ENCODE results near the gene TGFBR2. TPM values are rescaled to one million over a fixed set of nuclear protein-coding genes. Genes with fewer than 3 reads are reported as not detected.

Gene TGFBR2
- total RNA-seq, 2 donors from 2014 or later: 37.3 to 38.6 TPM

DNA sequence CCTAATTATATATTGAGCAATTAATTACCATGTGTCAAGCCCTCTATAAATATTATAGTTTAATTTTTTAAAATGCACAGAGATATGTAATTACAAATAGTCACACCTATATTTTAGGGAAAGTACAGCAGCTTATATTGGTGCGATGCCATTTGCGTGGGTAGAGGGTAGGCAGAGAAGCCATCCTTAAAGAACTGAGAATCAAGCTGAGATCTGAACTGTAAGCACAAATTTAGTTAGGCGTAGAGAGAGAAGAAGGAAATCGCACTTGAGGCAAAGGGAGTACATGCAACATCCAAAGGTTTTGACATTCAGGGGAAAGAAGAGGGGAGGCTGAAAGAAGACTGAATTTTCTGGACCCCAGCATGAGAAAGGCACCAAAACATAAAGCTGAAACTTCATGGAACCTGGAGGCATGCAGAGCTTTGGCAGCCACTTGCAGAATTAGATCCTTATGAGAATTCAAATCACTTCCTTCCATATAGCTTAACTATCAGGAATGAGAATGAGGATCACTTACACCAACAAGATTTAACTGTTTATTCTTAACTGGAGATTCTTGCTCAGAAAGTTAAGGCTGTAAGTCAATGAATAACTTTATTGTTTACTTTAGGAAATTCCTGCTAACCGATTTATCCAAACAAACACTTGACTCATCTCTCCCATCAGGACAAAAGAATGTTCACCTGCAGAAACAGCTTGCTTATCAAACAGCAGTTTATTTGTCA is 114.3 kb downstream of the TGFBR2 start:
- no peak overlapping the region for H3K4me3 Mint-ChIP-seq
- ATAC-seq (no peak), DNase-seq (ENCODE audit: low spot score) (no peak)
- peaks cover 6 to 9% of the 10 kb centered on the region in 2 donors for H3K27me3 Mint-ChIP-seq
- H3K27ac Mint-ChIP-seq: no peak overlapping the region
- H3K36me3 Mint-ChIP-seq: peaks cover 4% of the 10 kb centered on the region
- peaks cover 5% of the 10 kb centered on the region for H3K9me3 Mint-ChIP-seq
- H3K4me1 Mint-ChIP-seq (ENCODE audit: low read depth in 2 of 2): no peaks in the 10 kb centered on the region

DNA sequence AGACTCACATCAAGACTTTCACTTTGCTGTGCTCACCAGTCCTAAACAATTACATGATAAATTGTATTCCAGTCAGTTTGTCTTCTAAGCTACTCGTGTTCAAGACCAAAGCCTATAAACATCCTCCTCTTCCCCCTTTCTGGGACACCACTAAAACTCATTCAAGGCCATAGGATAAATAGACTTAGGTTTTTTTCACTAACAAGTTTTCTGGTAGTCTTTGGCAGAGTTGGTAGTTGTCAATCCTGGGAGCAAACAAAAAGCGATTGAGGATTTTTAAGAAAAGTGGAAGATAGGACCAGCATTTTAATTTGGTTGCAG is 114.9 kb downstream of the TGFBR2 start:
- Mint-ChIP-seq H3K4me1 (ENCODE audit: low read depth in 2 of 2) (no peaks in the 10 kb centered on the region), H3K36me3 (peaks cover 4% of the 10 kb centered on the region), H3K4me3 (no peak overlapping the region), H3K27ac (no peak overlapping the region), H3K9me3 (peaks cover 5% of the 10 kb centered on the region), H3K27me3 (peaks cover 6 to 9% of the 10 kb centered on the region in 2 donors)
- DNase-seq (ENCODE audit: low spot score) (no peak), ATAC-seq (no peak)

DNA sequence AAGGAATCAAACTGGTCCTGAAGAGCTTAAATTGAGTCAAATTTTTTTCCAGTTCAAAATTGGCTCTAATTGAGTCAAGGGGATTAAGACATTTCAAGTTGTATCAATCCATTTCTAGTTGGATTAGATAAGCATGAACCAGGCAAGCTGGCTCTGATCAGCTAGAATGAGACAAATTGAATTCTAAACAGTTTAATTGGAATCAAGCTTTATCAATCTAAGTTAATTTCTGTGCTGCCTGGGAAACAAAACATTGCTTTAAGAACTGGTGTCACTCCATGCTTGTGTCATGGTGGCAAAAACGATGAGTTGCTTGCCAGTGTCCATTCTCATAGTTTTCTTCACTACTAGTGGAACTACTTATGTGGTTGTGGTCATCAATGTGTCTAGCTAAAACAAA is 116.8 kb downstream of the TGFBR2 start:
- Mint-ChIP-seq H3K4me1 (ENCODE audit: low read depth in 2 of 2) (no peaks in the 10 kb centered on the region), H3K36me3 (peaks cover 4% of the 10 kb centered on the region), H3K27ac (no peak overlapping the region), H3K9me3 (peaks cover 5% of the 10 kb centered on the region), H3K4me3 (no peak overlapping the region), H3K27me3 (peaks cover 4 to 9% of the 10 kb centered on the region in 2 donors)
- ATAC-seq: no peak
- DNase-seq (ENCODE audit: low spot score): no peak

DNA sequence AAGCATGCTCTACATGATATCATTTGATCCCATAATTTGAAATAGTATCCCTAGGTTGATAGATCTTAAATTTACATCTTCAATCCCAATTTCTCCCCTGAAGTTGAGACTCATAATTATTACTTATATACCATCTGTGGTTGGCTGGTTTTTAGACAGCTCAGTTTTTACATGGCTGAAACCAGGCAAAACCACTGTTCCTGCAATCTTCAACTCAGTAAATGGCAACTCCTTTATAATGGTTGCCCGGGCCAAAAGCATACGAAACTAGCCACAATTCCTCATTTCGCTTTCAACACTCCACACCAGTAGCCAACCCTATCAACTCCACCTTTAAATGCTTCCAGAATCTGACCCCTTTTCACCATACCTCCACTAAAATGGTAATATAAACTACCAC is 118.5 kb downstream of the TGFBR2 start:
- no peak for DNase-seq (ENCODE audit: low spot score)
- Mint-ChIP-seq H3K9me3 (peaks cover 5% of the 10 kb centered on the region), H3K4me1 (ENCODE audit: low read depth in 2 of 2) (peaks cover 0 to 6% of the 10 kb centered on the region in 2 donors), H3K27me3 (peaks cover 4 to 9% of the 10 kb centered on the region in 2 donors), H3K36me3 (peaks cover 4% of the 10 kb centered on the region), H3K4me3 (no peak overlapping the region), H3K27ac (no peak overlapping the region)
- no peak for ATAC-seq

DNA sequence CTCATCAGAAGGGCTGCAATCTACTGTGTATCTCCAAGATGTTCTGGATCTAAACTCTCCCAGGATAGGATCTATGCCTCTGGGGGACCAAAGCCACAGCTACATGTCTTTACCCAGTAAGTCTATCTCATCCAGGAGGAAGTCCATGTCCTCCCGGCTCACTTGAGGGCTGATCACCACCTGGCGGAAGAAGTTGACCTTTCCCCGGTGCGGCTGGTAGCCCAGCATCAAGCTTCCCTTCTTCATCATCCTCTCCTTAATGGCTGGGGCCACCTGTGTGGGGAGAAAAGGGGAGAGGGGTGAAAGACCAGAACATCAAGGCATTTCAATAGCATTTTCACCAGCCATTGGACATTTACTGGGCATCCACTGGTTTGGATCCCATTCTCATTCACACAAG is 121.7 kb downstream of the TGFBR2 start:
- H3K4me3 Mint-ChIP-seq: no peak overlapping the region
- no peak overlapping the region for H3K27ac Mint-ChIP-seq
- no peak for ATAC-seq

DNA sequence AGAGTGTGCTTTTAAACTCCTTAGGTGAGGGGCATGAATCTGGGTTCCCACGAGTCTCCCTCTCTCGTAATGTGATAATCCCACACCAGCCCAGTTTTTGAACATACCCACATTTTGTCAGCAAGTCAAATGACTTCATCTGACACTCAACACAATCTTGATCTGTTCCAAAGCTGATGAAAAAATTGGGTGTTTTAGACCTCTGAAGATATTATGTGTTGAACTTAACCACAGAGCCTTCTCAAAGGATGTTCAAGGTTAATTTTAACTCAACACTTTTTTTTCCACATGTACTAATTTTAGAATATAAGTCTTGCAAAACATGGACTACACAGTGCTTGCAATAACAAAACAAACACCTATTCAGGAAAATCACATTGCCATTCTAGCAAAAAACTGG is 123.1 kb downstream of the TGFBR2 start:
- ATAC-seq (no peak), DNase-seq (ENCODE audit: low spot score) (no peak)
- H3K9me3 Mint-ChIP-seq: peaks cover 5% of the 10 kb centered on the region
- H3K36me3 Mint-ChIP-seq: no peaks in the 10 kb centered on the region
- H3K27me3 Mint-ChIP-seq: peaks cover 0 to 7% of the 10 kb centered on the region in 2 donors
- H3K4me1 Mint-ChIP-seq (ENCODE audit: low read depth in 2 of 2): peaks cover 5 to 15% of the 10 kb centered on the region in 2 donors
- H3K4me3 Mint-ChIP-seq: no peak overlapping the region
- no peak overlapping the region for H3K27ac Mint-ChIP-seq

More for the DNA sequence above, 121.7 kb downstream of the TGFBR2 start:
- Mint-ChIP-seq H3K9me3 (peaks cover 5% of the 10 kb centered on the region), H3K36me3 (no peaks in the 10 kb centered on the region), H3K4me1 (ENCODE audit: low read depth in 2 of 2) (peaks cover 0 to 7% of the 10 kb centered on the region in 2 donors), H3K27me3 (peaks cover 0 to 2% of the 10 kb centered on the region in 2 donors)
- no peak for DNase-seq (ENCODE audit: low spot score)

DNA sequence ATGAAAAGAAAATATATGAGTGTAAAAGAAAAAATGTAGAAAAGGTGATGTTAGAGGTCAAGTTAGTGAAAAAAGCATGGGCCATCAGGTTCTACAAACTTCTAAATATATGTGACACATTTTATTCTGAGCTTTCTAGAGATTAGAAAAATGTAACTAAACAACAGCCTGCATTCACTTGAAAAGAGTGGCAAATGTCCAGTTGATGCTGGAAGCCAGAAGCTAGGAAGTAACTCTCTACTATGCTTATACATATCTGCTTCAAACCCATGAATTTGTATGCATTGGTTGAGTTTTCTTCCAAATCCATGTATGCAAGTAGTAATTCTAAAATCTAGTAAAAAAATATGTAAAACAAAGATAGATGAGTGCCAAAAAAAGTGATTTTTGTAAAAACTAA is 123.5 kb downstream of the TGFBR2 start:
- Mint-ChIP-seq H3K4me3 (no peak overlapping the region), H3K36me3 (no peaks in the 10 kb centered on the region), H3K4me1 (ENCODE audit: low read depth in 2 of 2) (peaks cover 5 to 15% of the 10 kb centered on the region in 2 donors), H3K9me3 (peaks cover 5% of the 10 kb centered on the region), H3K27ac (no peak overlapping the region), H3K27me3 (peaks cover 0 to 7% of the 10 kb centered on the region in 2 donors)
- DNase-seq (ENCODE audit: low spot score): no peak
- ATAC-seq: no peak

DNA sequence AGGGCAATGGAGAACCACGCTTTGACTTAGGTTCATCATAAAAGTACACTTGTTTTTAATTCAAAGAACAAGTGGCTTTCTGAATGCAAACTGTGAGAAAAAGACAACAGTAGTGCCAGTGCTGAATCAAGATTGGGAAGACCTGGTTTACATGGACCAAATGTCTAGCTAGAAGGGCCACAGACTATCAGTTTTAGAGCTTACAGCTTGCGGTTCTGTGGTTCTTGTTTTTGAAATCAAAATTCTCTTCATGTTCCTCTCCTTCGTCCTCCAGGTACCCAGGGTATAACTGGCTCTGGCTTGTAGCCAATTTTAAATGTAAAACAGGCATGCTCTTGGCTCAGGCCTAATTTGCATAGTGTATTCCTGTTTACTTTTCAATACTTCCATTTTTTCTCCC is 124.6 kb downstream of the TGFBR2 start:
- no peaks in the 10 kb centered on the region for H3K9me3 Mint-ChIP-seq
- DNase-seq (ENCODE audit: low spot score): no peak
- no peak overlapping the region for H3K27ac Mint-ChIP-seq
- peaks cover 5 to 15% of the 10 kb centered on the region in 2 donors for H3K4me1 Mint-ChIP-seq (ENCODE audit: low read depth in 2 of 2)
- no peaks in the 10 kb centered on the region for H3K36me3 Mint-ChIP-seq
- ATAC-seq: no peak
- H3K4me3 Mint-ChIP-seq: no peak overlapping the region
- H3K27me3 Mint-ChIP-seq: peaks cover 0 to 7% of the 10 kb centered on the region in 2 donors

DNA sequence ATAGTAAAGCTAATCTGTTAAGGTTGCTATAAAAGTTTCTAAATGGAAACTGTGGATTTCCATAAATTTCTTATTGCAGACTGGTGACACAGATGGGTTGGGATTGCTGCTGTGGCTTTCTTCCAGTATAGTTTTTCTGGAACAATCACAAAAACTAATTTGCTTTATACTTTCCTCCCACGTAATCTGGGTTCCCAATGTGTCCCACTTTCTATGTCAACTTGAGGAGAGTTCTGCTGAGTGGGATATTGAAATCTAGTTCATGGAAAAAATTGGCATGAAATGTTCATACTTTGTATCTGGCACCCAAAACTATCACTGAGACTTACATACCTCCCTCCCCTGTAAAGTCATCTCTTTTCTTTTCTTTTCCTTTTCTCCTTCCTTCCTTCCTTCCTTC is 126.8 kb downstream of the TGFBR2 start:
- DNase-seq (ENCODE audit: low spot score) (no peak), ATAC-seq (no peak)
- H3K9me3 Mint-ChIP-seq: no peaks in the 10 kb centered on the region
- H3K4me1 Mint-ChIP-seq (ENCODE audit: low read depth in 2 of 2): peaks cover 5 to 15% of the 10 kb centered on the region in 2 donors
- no peaks in the 10 kb centered on the region for H3K36me3 Mint-ChIP-seq
- peaks cover 0 to 7% of the 10 kb centered on the region in 2 donors for H3K27me3 Mint-ChIP-seq
- no peak overlapping the region for H3K4me3 Mint-ChIP-seq
- no peak overlapping the region for H3K27ac Mint-ChIP-seq

DNA sequence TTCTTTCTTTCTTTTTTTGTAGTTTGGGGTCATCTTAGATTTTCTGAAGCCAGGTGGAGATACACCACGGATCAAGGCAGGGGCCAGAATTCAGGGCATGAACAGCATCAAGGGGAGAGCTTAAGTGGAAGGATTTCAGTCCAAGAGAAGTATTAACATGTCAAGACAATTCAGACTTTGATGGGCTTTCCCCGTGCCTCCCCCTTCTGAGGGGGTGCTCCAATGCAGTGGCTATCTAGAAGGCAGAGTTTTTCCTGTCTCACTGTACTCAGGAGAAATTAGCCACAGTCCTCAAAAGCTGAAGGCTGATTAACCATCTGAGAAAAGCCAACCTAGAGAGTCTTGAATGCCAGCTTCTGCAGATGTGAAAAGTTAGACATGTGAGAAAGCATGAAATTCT is 127.3 kb downstream of the TGFBR2 start:
- Mint-ChIP-seq H3K27me3 (peaks cover 0 to 7% of the 10 kb centered on the region in 2 donors), H3K27ac (no peak overlapping the region), H3K4me1 (ENCODE audit: low read depth in 2 of 2) (peaks cover 5 to 18% of the 10 kb centered on the region in 2 donors), H3K9me3 (no peaks in the 10 kb centered on the region), H3K4me3 (no peak overlapping the region), H3K36me3 (no peaks in the 10 kb centered on the region)
- no peak for DNase-seq (ENCODE audit: low spot score)
- ATAC-seq: no peak

DNA sequence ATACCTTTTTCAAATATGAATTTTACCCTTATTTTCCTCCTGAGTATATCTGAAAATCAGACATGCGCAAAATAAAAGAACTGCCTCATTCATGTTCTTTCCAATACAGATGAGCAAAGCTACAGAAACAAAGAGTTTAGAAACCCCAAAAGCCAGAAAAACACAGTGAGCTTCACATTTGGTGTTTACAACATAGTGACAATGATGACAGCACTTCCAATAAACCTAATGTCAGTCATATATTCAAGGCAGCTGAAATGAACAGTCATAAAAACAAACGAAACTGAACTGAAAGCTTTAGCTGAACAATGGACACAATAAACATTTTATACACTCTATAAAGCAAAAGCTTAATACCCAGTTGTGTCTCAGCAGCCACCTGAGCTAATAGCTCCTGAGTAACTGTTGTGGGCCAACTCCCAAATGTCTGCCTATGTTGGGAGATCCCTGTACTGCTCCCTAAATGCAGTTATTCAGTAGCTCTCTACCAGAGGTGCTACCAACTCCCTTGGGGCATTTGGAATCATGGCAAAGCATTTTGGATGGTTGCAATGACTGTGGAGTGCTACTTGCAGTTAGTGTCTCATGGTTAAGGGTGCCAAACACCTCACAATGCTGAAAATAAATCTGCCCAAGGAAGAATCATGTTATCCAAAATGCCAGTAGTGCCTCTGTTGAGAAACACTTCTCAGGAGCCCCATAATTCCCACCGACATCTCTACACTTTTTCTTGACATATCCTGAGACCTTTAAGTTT is 131.5 kb downstream of the TGFBR2 start:
- H3K9me3 Mint-ChIP-seq: no peaks in the 10 kb centered on the region
- no peak overlapping the region for H3K27ac Mint-ChIP-seq
- H3K4me1 Mint-ChIP-seq (ENCODE audit: low read depth in 2 of 2): peaks cover 5 to 17% of the 10 kb centered on the region in 2 donors
- no peak overlapping the region for H3K4me3 Mint-ChIP-seq
- ATAC-seq (no peak), DNase-seq (ENCODE audit: low spot score) (no peak)
- peaks cover 0 to 7% of the 10 kb centered on the region in 2 donors for H3K27me3 Mint-ChIP-seq
- no peaks in the 10 kb centered on the region for H3K36me3 Mint-ChIP-seq

DNA sequence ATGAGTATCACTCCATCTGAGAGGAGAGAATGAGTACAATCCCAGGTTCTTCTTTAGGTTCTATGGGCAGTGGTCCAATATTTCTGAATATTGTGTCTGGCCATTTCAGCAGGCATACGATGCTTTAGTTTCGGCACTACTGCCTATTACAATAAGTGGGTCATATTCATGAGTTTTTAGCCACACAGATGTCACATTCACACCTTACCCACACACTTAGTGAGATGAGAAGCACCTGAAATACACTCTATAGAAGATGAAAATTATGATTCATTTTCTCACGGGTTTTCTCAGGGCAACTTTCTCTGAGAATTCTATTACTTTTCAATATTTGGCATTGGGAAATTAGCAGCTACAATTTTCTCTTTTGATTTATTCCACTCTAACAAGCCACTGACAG is 132.2 kb downstream of the TGFBR2 start:
- Mint-ChIP-seq H3K27me3 (peaks cover 0 to 3% of the 10 kb centered on the region in 2 donors), H3K36me3 (no peaks in the 10 kb centered on the region), H3K9me3 (no peaks in the 10 kb centered on the region), H3K4me1 (ENCODE audit: low read depth in 2 of 2) (peaks cover 2 to 21% of the 10 kb centered on the region in 2 donors), H3K4me3 (no peak overlapping the region), H3K27ac (no peak overlapping the region)
- DNase-seq (ENCODE audit: low spot score): no peak
- no peak for ATAC-seq

DNA sequence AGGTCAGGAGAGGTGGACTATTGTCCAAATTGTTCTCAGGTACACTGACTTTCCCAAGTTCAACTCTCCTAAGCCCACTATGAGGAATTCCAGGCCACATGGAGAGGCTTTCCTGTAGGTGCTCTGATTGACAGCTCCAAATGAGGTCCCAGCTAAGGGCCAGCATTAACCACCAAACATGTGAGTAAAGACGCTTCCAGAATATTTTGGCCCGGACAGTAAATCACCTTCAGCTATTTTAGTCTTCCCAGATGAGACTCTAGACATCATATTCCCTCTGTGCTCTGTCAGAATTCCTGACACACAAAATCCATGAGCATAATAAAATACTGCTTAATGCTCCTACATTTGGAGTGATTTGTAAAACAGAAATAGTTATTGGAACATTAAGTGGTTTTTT is 135.5 kb downstream of the TGFBR2 start:
- no peak for DNase-seq (ENCODE audit: low spot score)
- H3K4me3 Mint-ChIP-seq: no peak overlapping the region
- H3K4me1 Mint-ChIP-seq (ENCODE audit: low read depth in 2 of 2): peaks cover 0 to 18% of the 10 kb centered on the region in 2 donors
- H3K36me3 Mint-ChIP-seq: no peaks in the 10 kb centered on the region
- H3K9me3 Mint-ChIP-seq: no peaks in the 10 kb centered on the region
- H3K27me3 Mint-ChIP-seq: no peaks in the 10 kb centered on the region
- no peak for ATAC-seq
- H3K27ac Mint-ChIP-seq: no peak overlapping the region

DNA sequence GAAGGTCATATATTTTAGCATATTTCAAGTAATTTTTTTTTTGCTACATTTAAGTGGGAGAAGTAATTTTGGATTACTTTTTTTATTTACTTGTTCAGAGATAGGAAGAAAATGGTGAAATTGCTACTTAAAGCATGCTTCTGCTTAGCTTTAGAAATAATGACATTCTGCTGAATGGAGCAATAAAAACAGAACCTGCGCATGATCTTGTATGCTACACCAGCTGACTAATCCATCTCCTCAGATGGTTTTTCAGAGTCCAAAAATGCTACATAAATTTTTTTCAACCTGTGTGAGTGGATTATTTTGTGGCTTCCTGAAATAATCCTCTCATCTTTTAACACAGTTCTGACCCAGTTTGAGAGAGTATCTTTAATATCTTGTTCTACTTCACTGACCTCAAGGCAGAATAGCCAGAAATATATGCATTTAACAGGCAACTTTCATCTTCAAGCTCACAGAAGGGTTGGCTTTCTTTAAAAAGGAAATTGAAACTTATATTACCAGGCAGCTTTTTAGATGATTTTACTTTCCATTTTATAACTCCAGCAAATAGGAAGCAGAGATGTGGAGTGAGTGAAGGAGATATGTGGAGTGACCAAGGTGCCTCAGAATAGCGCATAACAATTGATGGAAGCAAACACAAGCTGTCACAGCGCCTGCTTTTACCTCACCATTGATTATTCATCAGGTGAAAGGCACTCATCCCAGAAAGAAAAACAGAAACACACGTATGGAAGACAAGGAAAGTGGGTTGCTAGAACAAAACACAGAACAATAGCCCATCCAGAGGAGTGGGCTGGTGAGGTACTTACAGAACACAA is 136.6 kb downstream of the TGFBR2 start:
- no peak for ATAC-seq
- Mint-ChIP-seq H3K9me3 (no peaks in the 10 kb centered on the region), H3K4me1 (ENCODE audit: low read depth in 2 of 2) (peaks cover 0 to 18% of the 10 kb centered on the region in 2 donors), H3K36me3 (no peaks in the 10 kb centered on the region), H3K4me3 (no peak overlapping the region), H3K27ac (peak overlapping the region in 1 of 2 donors; percentile 56), H3K27me3 (no peaks in the 10 kb centered on the region)
- no peak for DNase-seq (ENCODE audit: low spot score)

Measured in natural killer cell treated with Interleukin-12 subunit alpha and Interleukin-12 subunit beta and Interleukin-15 and Interleukin-18, amount 100 ng/mL, for 72 hours (primary cell).